NCI-H1417 treated with DMSO at 0.1 percent for 48 hours (cell line): ENCODE data around the gene PSMD2.
"Not testable (repeated sequence)": the region's sequence is repeated elsewhere in the genome, so short reads cannot be mapped to it uniquely, and the experiment has no call there.

Experiments used
- DNase-seq: peaks from one replicate; lab custom pipeline; 2025; lab: John Stamatoyannopoulos, UW

Gene PSMD2

GRCh38 chr3:184339451-184340135 is 40.6 kb downstream of the PSMD2 start:
- not testable (repeated sequence) for DNase-seq

- DNase-seq: no peak
Observed at GRCh38 chr3:184341925-184342324, 42.9 kb downstream of the PSMD2 start.

GRCh38 chr3:184343200-184343876 is 44.3 kb downstream of the PSMD2 start:
- DNase-seq: no peak

- DNase-seq: no peak
Observed at GRCh38 chr3:184344579-184345316, 45.7 kb downstream of the PSMD2 start.

GRCh38 chr3:184345317-184346144 is 46.5 kb downstream of the PSMD2 start:
- no peak for DNase-seq

GRCh38 chr3:184346480-184347190 is 47.6 kb downstream of the PSMD2 start:
- no peak for DNase-seq

- no peak for DNase-seq
Observed at GRCh38 chr3:184347321-184348056, 48.4 kb downstream of the PSMD2 start.

GRCh38 chr3:184348057-184348382 is 49.0 kb downstream of the PSMD2 start:
- DNase-seq: no peak

GRCh38 chr3:184349563-184350470 is 50.8 kb downstream of the PSMD2 start:
- DNase-seq: no peak

- no peak for DNase-seq
Observed at GRCh38 chr3:184350618-184351017, 51.6 kb downstream of the PSMD2 start.

GRCh38 chr3:184351511-184352148 is 52.6 kb downstream of the PSMD2 start:
- DNase-seq: no peak

GRCh38 chr3:184352149-184352785 is 53.2 kb downstream of the PSMD2 start:
- no peak for DNase-seq

- DNase-seq: no peak
Observed at GRCh38 chr3:184352897-184353545, 54.0 kb downstream of the PSMD2 start.

- no peak for DNase-seq
Observed at GRCh38 chr3:184353546-184353941, 54.5 kb downstream of the PSMD2 start.

GRCh38 chr3:184354121-184354728 is 55.2 kb downstream of the PSMD2 start:
- DNase-seq: no peak

- DNase-seq: no peak
Observed at GRCh38 chr3:184354754-184355153, 55.7 kb downstream of the PSMD2 start.

GRCh38 chr3:184355261-184356040 is 56.4 kb downstream of the PSMD2 start:
- DNase-seq: no peak
